ENCODE results near the gene BIRC5.
"Not testable (repeated sequence)": the region's sequence is repeated elsewhere in the genome, so short reads cannot be mapped to it uniquely, and the experiment has no call there.

BIRC5 gene

GRCh38 chr17:78239489-78239931, 25.5 kb downstream of the BIRC5 start:
- no peak for DNase-seq (ENCODE audit: low read depth, low spot score)

- no peak for DNase-seq (ENCODE audit: low read depth, low spot score)
Measured at GRCh38 chr17:78240012-78240655, 26.1 kb downstream of the BIRC5 start.

GRCh38 chr17:78240839-78241238, 26.8 kb downstream of the BIRC5 start:
- DNase-seq (ENCODE audit: low read depth, low spot score) = no peak

- DNase-seq (ENCODE audit: low read depth, low spot score) = no peak
Measured at GRCh38 chr17:78241277-78242023, 27.4 kb downstream of the BIRC5 start.

- DNase-seq (ENCODE audit: low read depth, low spot score) = no peak
Measured at GRCh38 chr17:78242024-78242742, 28.1 kb downstream of the BIRC5 start.

- no peak for DNase-seq (ENCODE audit: low read depth, low spot score)
Measured at GRCh38 chr17:78247304-78247703, 33.3 kb downstream of the BIRC5 start.

GRCh38 chr17:78248051-78248914, 34.2 kb downstream of the BIRC5 start:
- no peak for DNase-seq (ENCODE audit: low read depth, low spot score)

- no peak for DNase-seq (ENCODE audit: low read depth, low spot score)
Measured at GRCh38 chr17:78249074-78249817, 35.2 kb downstream of the BIRC5 start.

- no peak for DNase-seq (ENCODE audit: low read depth, low spot score)
Measured at GRCh38 chr17:78249818-78250806, 36.1 kb downstream of the BIRC5 start.

- DNase-seq (ENCODE audit: low read depth, low spot score) = peak; percentile 60
Measured at GRCh38 chr17:78250891-78251772, 37.1 kb downstream of the BIRC5 start.

GRCh38 chr17:78251773-78252103, 37.7 kb downstream of the BIRC5 start:
- DNase-seq (ENCODE audit: low read depth, low spot score) = no peak

- DNase-seq (ENCODE audit: low read depth, low spot score) = no peak
Measured at GRCh38 chr17:78252111-78252634, 38.1 kb downstream of the BIRC5 start.

- no peak for DNase-seq (ENCODE audit: low read depth, low spot score)
Measured at GRCh38 chr17:78252701-78253635, 38.9 kb downstream of the BIRC5 start.

GRCh38 chr17:78253636-78253945, 39.5 kb downstream of the BIRC5 start:
- not testable (repeated sequence) for DNase-seq (ENCODE audit: low read depth, low spot score)

- DNase-seq (ENCODE audit: low read depth, low spot score) = no peak
Measured at GRCh38 chr17:78253946-78254672, 40.1 kb downstream of the BIRC5 start.

- no peak for DNase-seq (ENCODE audit: low read depth, low spot score)
Measured at GRCh38 chr17:78255029-78255656, 41.1 kb downstream of the BIRC5 start.

Measured in smooth muscle cell of the brain vasculature (primary cell).